CD8-positive, alpha-beta memory T cell (primary cell): ENCODE data around the gene TEDDM1. TPM values are rescaled to one million over a fixed set of nuclear protein-coding genes. Genes with fewer than 3 reads are reported as not detected.

ENCODE experiments used
- CTCF ChIA-PET: fragments of 350-600 bp; sonication (Branson Sonifier 250); formaldehyde crosslinking; loops from one replicate; lab custom pipeline; 2021; ENCODE audit warnings: antibody characterized with exemption; lab: Charles Lee
- POLR2A ChIA-PET: fragments of 350-600 bp; sonication (Branson Sonifier 250); formaldehyde crosslinking; loops from one replicate; lab custom pipeline; 2021; ENCODE audit warnings: antibody characterized with exemption; lab: Charles Lee
- DNase-seq, 5 donors: peaks; one replicate each; pipeline versions ENCODE4 v3.0.0 to v3.0.0-alpha.2; 2020 to 2022; ENCODE audit warnings: mixed read lengths in 1 of 5
- H3K27ac ChIP-seq: one replicate; pipeline ENCODE4 v1.7.0; 2013; ENCODE audit warnings: low read depth, mild to moderate bottlenecking, low read length, moderate library complexity
- H3K27me3 ChIP-seq: 2 replicates; pipeline ENCODE4 v1.7.0; 2013; ENCODE audit warnings: low read length, mild to moderate bottlenecking; ENCODE audit not compliant: insufficient read depth, poor library complexity, severe bottlenecking
- H3K36me3 ChIP-seq: 2 replicates; pipeline ENCODE4 v1.7.0; 2013; ENCODE audit warnings: mild to moderate bottlenecking, low read length, moderate library complexity; ENCODE audit not compliant: insufficient read depth
- H3K4me1 ChIP-seq: 2 replicates; pipeline ENCODE4 v1.7.0; 2013; ENCODE audit warnings: mild to moderate bottlenecking, low read length, moderate library complexity; ENCODE audit not compliant: insufficient read depth
- H3K4me3 ChIP-seq: 2 replicates; pipeline ENCODE4 v1.7.0; 2013; ENCODE audit warnings: mild to moderate bottlenecking, low read length
- H3K9me3 ChIP-seq: 2 replicates; pipeline ENCODE4 v1.7.0; 2013; ENCODE audit warnings: mild to moderate bottlenecking, low read length
- H3K27ac Mint-ChIP-seq, 8 donors: one replicate each; pipeline ENCODE4 v1.8.0; 2020 to 2021; ENCODE audit warnings: mixed read lengths in 8 of 8, mild to moderate bottlenecking in 6 of 8, inconsistent platforms in 3 of 8, moderate library complexity in 3 of 8
- H3K27me3 Mint-ChIP-seq, 2 donors: one replicate each; pipeline ENCODE4 v1.8.0; 2020 to 2021; ENCODE audit warnings: mixed read lengths in 2 of 2, mild to moderate bottlenecking in 1 of 2, moderate library complexity in 1 of 2
- H3K36me3 Mint-ChIP-seq, 3 donors: one replicate each; pipeline ENCODE4 v1.8.0; 2020 to 2021; ENCODE audit warnings: mixed read lengths in 3 of 3, inconsistent platforms in 1 of 3, mild to moderate bottlenecking in 1 of 3
- H3K4me1 Mint-ChIP-seq, 3 donors: one replicate each; pipeline ENCODE4 v1.8.0; 2020 to 2021; ENCODE audit warnings: mixed read lengths in 3 of 3, inconsistent platforms in 1 of 3, mild to moderate bottlenecking in 1 of 3
- H3K4me3 Mint-ChIP-seq, 7 donors: one replicate each; pipeline ENCODE4 v1.8.0; 2020 to 2021; ENCODE audit warnings: mixed read lengths in 7 of 7, mild to moderate bottlenecking in 6 of 7, moderate library complexity in 4 of 7, inconsistent platforms in 2 of 7
- H3K9me3 Mint-ChIP-seq, 5 donors: one replicate each; pipeline ENCODE4 v1.8.0; 2020 to 2022; ENCODE audit warnings: mixed read lengths in 5 of 5, mild to moderate bottlenecking in 3 of 5, moderate library complexity in 2 of 5, inconsistent platforms in 1 of 5
- polyA plus RNA-seq: library from polyadenylated mRNA; unstranded; fragments of 300-500 nt; fragmentation: Illumina TruSeq; gene quantifications from one replicate; pipeline ENCODE4 v1.2.3, GENCODE V29; 2021
- total RNA-seq, 2 experiments: library from RNA; stranded (reverse); gene quantifications; one replicate each; pipeline ENCODE4 v1.2.3, GENCODE V29; 2021

TEDDM1 gene
- total and polyA plus RNA-seq, 3 experiments from 2014 or later: not detected

DNA sequence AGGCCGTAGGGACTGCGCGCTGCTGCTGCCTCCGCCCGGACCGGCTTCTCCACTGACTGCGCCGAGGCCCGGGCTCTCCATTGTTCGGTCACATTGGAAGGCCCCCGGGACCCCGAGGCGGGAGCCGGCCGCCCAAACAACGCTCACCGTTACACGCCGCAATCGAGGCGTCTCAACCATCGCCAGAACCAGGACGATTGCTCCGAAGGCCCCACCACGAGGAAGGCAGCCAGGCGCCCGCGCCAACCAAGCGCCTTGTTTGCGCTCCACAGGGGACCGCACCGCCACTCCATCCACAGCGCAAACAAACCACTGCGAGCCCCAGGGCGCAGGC, 9.5 kb downstream of the TEDDM1 start:
- Mint-ChIP-seq H3K27ac (peak overlapping the region; percentile 80 to 91 (median 82)), H3K27me3 (peaks cover 6 to 23% of the 10 kb centered on the region in 2 donors), H3K4me3 (peak overlapping the region; percentile 88 to 95 (median 92)), H3K36me3 (peaks cover 0 to 18% (median 3%) of the 10 kb centered on the region in 3 donors), H3K4me1 (peaks cover 28 to 37% (median 33%) of the 10 kb centered on the region in 3 donors), H3K9me3 (no peaks in the 10 kb centered on the region)
- peak in 1 of 5 donors; percentile 64 for DNase-seq
- POLR2A ChIA-PET: no interaction called here
- H3K4me1 ChIP-seq: peaks cover 10% of the 10 kb centered on the region
- CTCF ChIA-PET: interaction anchor here (1.3 kb wide), 1 partner anchor 248 kb away, joined by 4 read pairs; no protein-coding TSS in a partner anchor
- H3K27me3 ChIP-seq: no peaks in the 10 kb centered on the region
- H3K4me3 ChIP-seq: peak overlapping the region; percentile 69
- peaks cover 17% of the 10 kb centered on the region for H3K36me3 ChIP-seq
- no peaks in the 10 kb centered on the region for H3K9me3 ChIP-seq
- peak overlapping the region; percentile 82 for H3K27ac ChIP-seq

DNA sequence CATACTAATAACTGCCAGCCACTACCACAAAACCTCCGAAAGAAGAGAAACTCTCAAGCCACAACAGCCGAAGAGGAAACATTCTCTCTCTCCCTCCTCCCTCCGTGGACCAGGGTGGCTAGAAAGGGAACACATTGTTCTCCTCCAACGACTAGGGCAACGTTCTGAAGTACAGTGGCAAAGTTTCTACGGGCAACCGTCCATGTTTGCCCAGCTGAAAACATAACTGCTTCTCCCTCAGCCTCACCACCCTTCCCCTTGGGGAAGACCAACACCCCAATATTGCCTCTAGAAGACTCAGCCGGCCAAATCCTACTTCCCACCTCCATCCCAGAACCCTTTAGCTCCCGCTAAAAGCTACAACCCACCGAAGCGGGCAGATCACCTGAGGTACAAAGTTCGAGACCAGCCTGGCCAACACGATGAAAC, 10.8 kb downstream of the TEDDM1 start:
- Histone ChIP-seq H3K4me1 (peaks cover 10% of the 10 kb centered on the region), H3K36me3 (peaks cover 24% of the 10 kb centered on the region), H3K4me3 (peak overlapping the region; percentile 69), H3K27me3 (no peaks in the 10 kb centered on the region), H3K9me3 (no peaks in the 10 kb centered on the region), H3K27ac (peak overlapping the region; percentile 82)
- Mint-ChIP-seq H3K4me3 (peak overlapping the region; percentile 80 to 94 (median 89)), H3K9me3 (no peaks in the 10 kb centered on the region), H3K27me3 (peaks cover 4 to 18% of the 10 kb centered on the region in 2 donors), H3K36me3 (peaks cover 0 to 30% (median 8%) of the 10 kb centered on the region in 3 donors), H3K4me1 (peaks cover 28 to 37% (median 33%) of the 10 kb centered on the region in 3 donors), H3K27ac (peak overlapping the region; percentile 55 to 91 (median 86))
- no peak for DNase-seq
- ChIA-PET CTCF (interaction anchor here (1.3 to 1.9 kb wide), 3 partner anchors 246 to 305 kb away, joined by 3 to 7 read pairs (median 4); no protein-coding TSS in a partner anchor), POLR2A (no interaction called here)

DNA sequence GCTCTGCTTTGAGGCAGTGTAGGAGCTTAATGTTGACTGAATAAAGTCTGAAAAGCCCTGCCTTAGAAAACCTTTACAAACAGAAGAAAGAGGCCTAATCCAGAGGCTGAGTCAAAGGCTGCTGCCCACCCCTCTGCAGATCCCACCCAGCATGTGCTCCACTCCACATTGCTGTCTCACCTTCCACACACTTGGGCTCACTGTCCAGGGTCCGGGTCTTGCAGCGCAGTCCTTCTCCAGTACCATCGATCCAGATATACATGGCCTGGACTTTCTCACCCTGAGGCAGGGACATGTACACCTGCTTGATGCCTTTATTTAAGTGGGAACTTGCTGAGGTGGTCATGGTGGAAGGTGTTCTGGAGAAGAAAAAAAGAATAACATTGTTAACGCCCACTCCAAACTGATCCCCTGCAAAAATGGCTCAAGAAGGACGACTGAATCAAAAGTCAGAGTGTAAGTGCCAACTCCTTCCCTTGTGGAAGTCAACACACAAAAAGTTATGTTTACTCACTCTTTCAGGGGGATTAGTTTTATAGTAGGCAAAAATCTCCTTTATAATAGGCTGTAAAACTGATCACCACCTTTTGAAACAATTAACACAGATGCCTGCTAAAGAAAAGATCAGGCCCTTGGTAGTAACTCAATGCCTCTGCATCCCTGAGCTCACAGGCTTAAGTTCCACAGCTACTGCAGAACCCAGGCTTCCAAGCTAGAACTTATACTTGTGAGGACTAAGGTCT, 11.9 kb downstream of the TEDDM1 start:
- H3K4me3 Mint-ChIP-seq: peak overlapping the region in 6 of 7 donors; percentile 3 to 94 (median 89)
- Histone ChIP-seq H3K4me3 (no peak overlapping the region), H3K27ac (peak overlapping the region; percentile 82), H3K36me3 (peaks cover 29% of the 10 kb centered on the region), H3K4me1 (peaks cover 10% of the 10 kb centered on the region), H3K9me3 (no peaks in the 10 kb centered on the region), H3K27me3 (no peaks in the 10 kb centered on the region)
- H3K27me3 Mint-ChIP-seq: peaks cover 4 to 18% of the 10 kb centered on the region in 2 donors
- CTCF ChIA-PET: interaction anchor here (1.3 to 1.9 kb wide), 2 partner anchors 245 to 304 kb away, joined by 3 to 7 read pairs; no protein-coding TSS in a partner anchor
- peaks cover 28 to 37% (median 33%) of the 10 kb centered on the region in 3 donors for H3K4me1 Mint-ChIP-seq
- peak overlapping the region in 7 of 8 donors; percentile 40 to 91 (median 87) for H3K27ac Mint-ChIP-seq
- POLR2A ChIA-PET: no interaction called here
- DNase-seq: no peak
- H3K9me3 Mint-ChIP-seq: no peaks in the 10 kb centered on the region
- H3K36me3 Mint-ChIP-seq: peaks cover 6 to 39% (median 9%) of the 10 kb centered on the region in 3 donors

DNA sequence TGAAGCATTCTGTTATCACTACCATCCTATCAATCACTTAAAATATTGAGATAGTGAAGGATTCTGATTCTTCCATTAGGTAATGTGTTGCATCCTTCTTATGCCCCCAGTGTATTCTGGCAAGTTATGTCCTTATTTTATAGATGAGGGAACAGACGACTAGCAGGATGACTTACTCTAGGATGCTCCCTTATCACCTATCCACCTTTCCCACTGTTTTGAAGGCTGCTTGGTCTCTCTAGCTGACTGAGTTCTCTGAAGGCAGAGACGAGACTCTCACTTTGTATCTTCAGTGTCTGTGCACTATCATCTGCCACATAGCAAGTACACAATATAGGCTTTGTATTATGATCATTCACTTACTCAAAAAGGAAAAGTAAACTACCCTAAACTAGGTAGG, 12.9 kb downstream of the TEDDM1 start:
- peaks cover 10% of the 10 kb centered on the region for H3K4me1 ChIP-seq
- DNase-seq: no peak
- H3K4me1 Mint-ChIP-seq: peaks cover 25 to 34% (median 30%) of the 10 kb centered on the region in 3 donors
- H3K4me3 Mint-ChIP-seq: peak overlapping the region in 1 of 7 donors; percentile 18
- no peak overlapping the region for H3K27ac ChIP-seq
- POLR2A ChIA-PET: no interaction called here
- peak overlapping the region in 2 of 8 donors; percentile 7 to 38 for H3K27ac Mint-ChIP-seq
- H3K4me3 ChIP-seq: no peak overlapping the region
- peaks cover 4 to 10% of the 10 kb centered on the region in 2 donors for H3K27me3 Mint-ChIP-seq
- H3K36me3 ChIP-seq: peaks cover 29% of the 10 kb centered on the region
- H3K27me3 ChIP-seq: no peaks in the 10 kb centered on the region
- peaks cover 6 to 42% (median 12%) of the 10 kb centered on the region in 3 donors for H3K36me3 Mint-ChIP-seq
- CTCF ChIA-PET: interaction anchor here (1.9 kb wide), 1 partner anchor 8 kb away, joined by 6 read pairs; no protein-coding TSS in a partner anchor
- no peaks in the 10 kb centered on the region for H3K9me3 Mint-ChIP-seq
- no peaks in the 10 kb centered on the region for H3K9me3 ChIP-seq

DNA sequence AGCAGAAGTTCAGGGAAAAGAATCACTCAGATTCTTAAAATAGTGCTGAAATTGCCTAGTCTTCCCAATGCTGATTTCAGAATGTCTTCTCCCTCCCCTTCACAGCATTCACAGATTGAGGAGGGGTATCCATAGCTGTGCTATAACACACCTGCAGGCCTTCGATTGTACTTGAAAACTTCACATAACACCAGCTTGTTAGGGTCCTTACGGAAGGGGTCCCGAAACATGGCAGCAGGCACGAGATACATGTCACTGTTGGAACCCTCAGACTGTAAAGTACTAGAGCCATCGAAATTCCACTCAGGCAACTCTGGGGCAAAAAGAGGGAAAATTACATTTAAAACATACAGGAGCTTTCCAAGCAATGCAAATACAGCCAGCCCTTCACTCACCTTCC, 13.5 kb downstream of the TEDDM1 start:
- Histone ChIP-seq H3K27ac (no peak overlapping the region), H3K9me3 (no peaks in the 10 kb centered on the region), H3K4me3 (no peak overlapping the region), H3K27me3 (no peaks in the 10 kb centered on the region), H3K4me1 (peaks cover 6% of the 10 kb centered on the region), H3K36me3 (peaks cover 29% of the 10 kb centered on the region)
- H3K27me3 Mint-ChIP-seq: peaks cover 4 to 9% of the 10 kb centered on the region in 2 donors
- no peak for DNase-seq
- ChIA-PET CTCF (interaction anchor here (1.9 kb wide), 1 partner anchor 8 kb away, joined by 6 read pairs; no protein-coding TSS in a partner anchor), POLR2A (no interaction called here)
- peak overlapping the region in 1 of 8 donors; percentile 19 for H3K27ac Mint-ChIP-seq
- H3K4me1 Mint-ChIP-seq: peaks cover 22 to 31% (median 27%) of the 10 kb centered on the region in 3 donors
- H3K36me3 Mint-ChIP-seq: peaks cover 6 to 42% (median 13%) of the 10 kb centered on the region in 3 donors
- H3K9me3 Mint-ChIP-seq: no peaks in the 10 kb centered on the region
- peak overlapping the region in 1 of 7 donors; percentile 17 for H3K4me3 Mint-ChIP-seq

DNA sequence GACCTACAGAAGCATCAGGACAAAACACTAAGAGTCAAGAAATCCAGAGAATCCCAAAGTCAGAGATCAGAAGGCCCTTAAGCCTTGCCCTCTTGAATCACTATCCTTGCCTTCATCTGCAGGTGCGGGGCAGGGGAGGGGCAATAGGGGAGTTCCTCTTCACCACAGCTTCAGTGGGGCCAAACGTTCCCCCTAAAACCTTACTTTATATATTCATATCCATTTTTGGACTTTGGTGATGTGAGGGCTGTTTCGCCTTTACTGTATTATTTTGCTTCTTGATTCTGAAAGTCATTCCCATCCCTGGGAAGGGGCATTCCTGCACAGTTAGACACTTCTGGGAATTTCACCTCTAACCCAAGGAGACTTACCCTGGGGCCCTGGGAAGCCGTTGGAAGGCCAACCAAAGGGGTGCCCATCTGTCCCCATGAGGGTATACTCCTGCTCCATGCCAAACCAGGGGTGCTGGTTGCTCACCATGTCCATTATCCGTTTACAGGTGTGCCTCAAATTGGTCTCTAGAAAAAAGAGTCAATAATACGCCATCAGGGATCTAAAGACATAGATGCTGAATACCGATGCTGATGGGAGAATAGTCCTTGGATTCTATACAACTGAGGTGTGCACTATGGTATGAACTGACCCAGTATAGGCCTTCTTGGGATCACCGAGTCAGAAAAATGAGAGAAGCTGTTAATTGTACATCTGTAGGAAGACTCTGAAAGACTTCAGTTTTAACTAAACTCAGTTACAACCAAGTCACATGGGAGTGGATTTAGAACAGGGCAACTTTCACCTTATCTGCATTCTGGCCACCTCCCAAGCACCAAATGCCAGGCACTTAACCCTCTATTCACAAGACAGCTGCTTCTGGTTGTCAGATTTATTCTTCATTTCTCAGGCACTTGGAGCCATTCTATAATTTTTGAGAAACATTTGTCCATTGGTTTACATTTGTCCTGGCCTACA, 14.3 kb downstream of the TEDDM1 start:
- no peaks in the 10 kb centered on the region for H3K27me3 ChIP-seq

DNA sequence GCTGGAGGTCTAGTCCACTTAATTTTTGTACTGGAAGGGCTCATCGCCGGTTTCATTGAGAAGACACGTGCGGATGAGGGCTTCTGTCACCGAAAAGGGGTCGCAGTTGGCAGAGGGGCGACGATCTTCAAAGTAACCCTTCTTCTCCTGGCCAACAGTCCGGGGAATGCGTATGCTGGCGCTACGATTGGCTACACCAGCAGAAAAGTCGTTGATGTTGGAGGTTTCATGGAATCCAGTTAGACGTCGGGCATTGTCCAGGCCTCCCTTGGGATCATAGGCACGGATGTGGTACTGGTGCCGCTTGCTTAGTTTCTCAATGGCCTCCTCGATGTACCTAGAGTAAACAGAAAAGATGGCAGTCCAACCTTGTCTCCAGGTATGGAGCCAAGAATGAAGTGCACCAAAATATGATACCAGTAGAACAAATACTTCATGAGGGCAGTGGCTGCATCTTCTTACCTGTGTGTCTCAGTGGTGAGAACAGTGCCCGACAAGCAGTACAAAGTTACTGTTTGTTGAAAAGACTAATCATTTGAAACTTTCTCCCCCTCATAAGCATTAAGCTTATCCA, 16.0 kb downstream of the TEDDM1 start:
- H3K27me3 Mint-ChIP-seq: no peaks in the 10 kb centered on the region

More for the DNA sequence above, 14.3 kb downstream of the TEDDM1 start:
- peaks cover 6 to 42% (median 13%) of the 10 kb centered on the region in 3 donors for H3K36me3 Mint-ChIP-seq
- H3K4me3 ChIP-seq: no peak overlapping the region
- H3K27ac Mint-ChIP-seq: peak overlapping the region in 2 of 8 donors; percentile 19 to 82
- peaks cover 29% of the 10 kb centered on the region for H3K36me3 ChIP-seq
- H3K4me1 ChIP-seq: peaks cover 6% of the 10 kb centered on the region
- DNase-seq: no peak
- H3K4me3 Mint-ChIP-seq: peak overlapping the region in 1 of 7 donors; percentile 17
- no peaks in the 10 kb centered on the region for H3K9me3 Mint-ChIP-seq
- no peak overlapping the region for H3K27ac ChIP-seq
- POLR2A ChIA-PET: no interaction called here
- H3K4me1 Mint-ChIP-seq: peaks cover 21 to 30% (median 26%) of the 10 kb centered on the region in 3 donors
- no peaks in the 10 kb centered on the region for H3K9me3 ChIP-seq
- H3K27me3 Mint-ChIP-seq: peaks cover 3 to 9% of the 10 kb centered on the region in 2 donors
- CTCF ChIA-PET: interaction anchor here (1.9 kb wide), 1 partner anchor 9 kb away, joined by 6 read pairs; no protein-coding TSS in a partner anchor

More for the DNA sequence above, 16.0 kb downstream of the TEDDM1 start:
- H3K4me3 Mint-ChIP-seq: no peak overlapping the region
- no peaks in the 10 kb centered on the region for H3K27me3 ChIP-seq
- peaks cover 29% of the 10 kb centered on the region for H3K36me3 ChIP-seq
- H3K4me1 ChIP-seq: no peaks in the 10 kb centered on the region
- H3K27ac Mint-ChIP-seq: no peak overlapping the region
- no peaks in the 10 kb centered on the region for H3K9me3 Mint-ChIP-seq
- ChIA-PET CTCF (no interaction called here), POLR2A (no interaction called here)
- no peak overlapping the region for H3K27ac ChIP-seq
- H3K4me1 Mint-ChIP-seq: peaks cover 9 to 16% (median 11%) of the 10 kb centered on the region in 3 donors
- no peaks in the 10 kb centered on the region for H3K9me3 ChIP-seq
- no peak for DNase-seq
- H3K4me3 ChIP-seq: no peak overlapping the region
- peaks cover 6 to 42% (median 13%) of the 10 kb centered on the region in 3 donors for H3K36me3 Mint-ChIP-seq
